HG03139 (cell line): ENCODE measurements around the gene ANP32A.

ENCODE experiments used
- ATAC-seq: cut with Tn5 transposase; IDR thresholded peaks from one replicate; pipeline ENCODE4 v1.9.1; 2021; ENCODE audit not compliant: unreplicated experiment

ANP32A gene

GRCh38 chr15:68783226-68784058, 37.3 kb downstream of the ANP32A start:
- no peak for ATAC-seq

- no peak for ATAC-seq
Observed at GRCh38 chr15:68782589-68783161, 38.0 kb downstream of the ANP32A start.

GRCh38 chr15:68781766-68782588, 38.7 kb downstream of the ANP32A start:
- ATAC-seq = no peak

- no peak for ATAC-seq
Observed at GRCh38 chr15:68781217-68781616, 39.5 kb downstream of the ANP32A start.

GRCh38 chr15:68778876-68779275, 41.8 kb downstream of the ANP32A start:
- ATAC-seq = no peak

- ATAC-seq = no peak
Observed at GRCh38 chr15:68776477-68777270, 44.0 kb downstream of the ANP32A start.

- ATAC-seq = no peak
Observed at GRCh38 chr15:68775671-68776476, 44.8 kb downstream of the ANP32A start.

- no peak for ATAC-seq
Observed at GRCh38 chr15:68775236-68775577, 45.5 kb downstream of the ANP32A start.

GRCh38 chr15:68774521-68775235, 46.0 kb downstream of the ANP32A start:
- ATAC-seq = no peak

- ATAC-seq = no peak
Observed at GRCh38 chr15:68774120-68774519, 46.6 kb downstream of the ANP32A start.

GRCh38 chr15:68773036-68773435, 47.7 kb downstream of the ANP32A start:
- no peak for ATAC-seq

- ATAC-seq = no peak
Observed at GRCh38 chr15:68770216-68770615, 50.5 kb downstream of the ANP32A start.

GRCh38 chr15:68769702-68770101, 51.0 kb downstream of the ANP32A start:
- ATAC-seq = no peak

GRCh38 chr15:68768321-68768720, 52.4 kb downstream of the ANP32A start:
- ATAC-seq = no peak

GRCh38 chr15:68767833-68768232, 52.9 kb downstream of the ANP32A start:
- no peak for ATAC-seq

GRCh38 chr15:68765602-68766368, 54.9 kb downstream of the ANP32A start:
- ATAC-seq = no peak

- no peak for ATAC-seq
Observed at GRCh38 chr15:68764090-68764489, 56.6 kb downstream of the ANP32A start.

- no peak for ATAC-seq
Observed at GRCh38 chr15:68763063-68763462, 57.6 kb downstream of the ANP32A start.
